Subcutaneous abdominal adipose tissue (tissue), 5 donors: ENCODE results near the gene PRR29.
A peak's percentile ranks its signal among the peaks of the same experiment; 100 is the strongest.

Experiments
- H3K27ac ChIP-seq: one replicate; pipeline ENCODE4 v1.7.0; 2013; ENCODE audit warnings: low read depth, mild to moderate bottlenecking, inconsistent platforms, low read length, moderate library complexity
- H3K27me3 ChIP-seq, 5 donors: one replicate each; pipeline ENCODE4 v1.7.0; 2013; ENCODE audit warnings: low read length in 5 of 5, inconsistent platforms in 1 of 5; ENCODE audit not compliant: control insufficient read depth in 5 of 5, insufficient read depth in 4 of 5
- H3K36me3 ChIP-seq, 5 donors: one replicate each; pipeline ENCODE4 v1.7.0; 2013; ENCODE audit warnings: low read length in 5 of 5; ENCODE audit not compliant: control insufficient read depth in 5 of 5, insufficient read depth in 5 of 5
- H3K4me1 ChIP-seq, 5 donors: one replicate each; pipeline ENCODE4 v1.7.0; 2013; ENCODE audit warnings: low read length in 5 of 5, mild to moderate bottlenecking in 3 of 5, moderate library complexity in 1 of 5; ENCODE audit not compliant: control insufficient read depth in 5 of 5, insufficient read depth in 5 of 5
- H3K4me3 ChIP-seq, 5 donors: one replicate each; pipeline ENCODE4 v1.7.0; 2013; ENCODE audit warnings: low read length in 5 of 5, low read depth in 1 of 5
- H3K9ac ChIP-seq, 5 donors: one replicate each; pipeline ENCODE4 v1.7.0; 2013; ENCODE audit warnings: low read length in 5 of 5, mild to moderate bottlenecking in 4 of 5, moderate library complexity in 3 of 5
- H3K9me3 ChIP-seq, 5 donors: one replicate each; pipeline ENCODE4 v1.7.0; 2013; ENCODE audit warnings: low read length in 5 of 5; ENCODE audit not compliant: control insufficient read depth in 5 of 5
- donor health status: healthy.
- donor health status: healthy.
- donor health status: healthy.
- donor health status: healthy.
- donor health status: healthy.

Gene PRR29

GRCh38 chr17:63984651-63985386 lies 13.3 kb upstream of the PRR29 start:
- H3K36me3 ChIP-seq: no peaks in the 10 kb centered on the region
- H3K4me3 ChIP-seq: no peak overlapping the region
- H3K9me3 ChIP-seq: peaks cover 0 to 5% (median 0%) of the 10 kb centered on the region in 5 donors
- H3K27ac ChIP-seq: peak overlapping the region; percentile 84
- peak overlapping the region in 1 of 5 donors; percentile 46 for H3K9ac ChIP-seq
- peaks cover 0 to 3% (median under 1%) of the 10 kb centered on the region in 5 donors for H3K27me3 ChIP-seq
- H3K4me1 ChIP-seq: peaks cover 8 to 85% (median 59%) of the 10 kb centered on the region in 5 donors

GRCh38 chr17:63985387-63986140 lies 12.6 kb upstream of the PRR29 start:
- H3K27me3 ChIP-seq: peaks cover 0 to 10% (median 4%) of the 10 kb centered on the region in 5 donors
- no peak overlapping the region for H3K4me3 ChIP-seq
- H3K36me3 ChIP-seq: no peaks in the 10 kb centered on the region
- H3K27ac ChIP-seq: peak overlapping the region; percentile 84
- peaks cover 10 to 85% (median 58%) of the 10 kb centered on the region in 5 donors for H3K4me1 ChIP-seq
- H3K9ac ChIP-seq: peak overlapping the region in 2 of 5 donors; percentile 38 to 63
- H3K9me3 ChIP-seq: peaks cover 0 to 5% (median 0%) of the 10 kb centered on the region in 5 donors

DNA sequence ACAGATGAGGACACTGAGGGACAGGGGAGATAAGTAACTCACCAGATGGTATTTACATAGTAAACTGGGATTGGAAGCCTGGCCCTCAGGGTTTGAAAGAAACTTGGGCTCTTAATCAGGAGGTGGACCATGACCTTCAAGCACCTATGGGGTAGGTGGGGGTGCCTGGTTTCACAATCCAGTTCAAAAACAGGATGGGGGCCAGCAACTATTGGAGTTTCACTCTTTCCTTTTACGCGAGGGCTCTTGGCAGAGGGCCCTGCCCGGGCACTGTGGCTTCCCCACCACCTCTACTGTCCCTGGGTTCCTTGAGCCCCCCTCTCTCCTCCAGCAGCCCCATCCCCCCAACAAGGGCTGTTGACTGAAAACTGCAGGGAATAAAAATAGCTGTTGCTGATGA lies 11.3 kb upstream of the PRR29 start:
- peaks cover 12 to 84% (median 57%) of the 10 kb centered on the region in 5 donors for H3K4me1 ChIP-seq
- no peak overlapping the region for H3K4me3 ChIP-seq
- H3K36me3 ChIP-seq: no peaks in the 10 kb centered on the region
- peak overlapping the region; percentile 54 for H3K27ac ChIP-seq
- H3K27me3 ChIP-seq: peaks cover 0 to 13% (median 7%) of the 10 kb centered on the region in 5 donors
- peaks cover 0 to 2% (median 0%) of the 10 kb centered on the region in 5 donors for H3K9me3 ChIP-seq
- H3K9ac ChIP-seq: peak overlapping the region in 1 of 5 donors; percentile 23

- H3K27ac ChIP-seq: peak overlapping the region; percentile 54
These were observed 10.7 kb upstream of the PRR29 start for GRCh38 chr17:63987221-63988126.

GRCh38 chr17:63988127-63988478 lies 10.0 kb upstream of the PRR29 start:
- Histone ChIP-seq H3K4me3 (no peak overlapping the region), H3K36me3 (no peaks in the 10 kb centered on the region), H3K4me1 (peaks cover 12 to 79% (median 53%) of the 10 kb centered on the region in 5 donors), H3K9ac (peak overlapping the region in 1 of 5 donors; percentile 14), H3K27ac (peak overlapping the region; percentile 54), H3K27me3 (peaks cover 0 to 13% (median 10%) of the 10 kb centered on the region in 5 donors), H3K9me3 (no peaks in the 10 kb centered on the region)

More at GRCh38 chr17:63987221-63988126, 10.7 kb upstream of the PRR29 start:
- peak overlapping the region in 1 of 5 donors; percentile 23 for H3K9ac ChIP-seq
- peaks cover 0 to 13% (median 10%) of the 10 kb centered on the region in 5 donors for H3K27me3 ChIP-seq
- peaks cover 12 to 86% (median 57%) of the 10 kb centered on the region in 5 donors for H3K4me1 ChIP-seq
- no peak overlapping the region for H3K4me3 ChIP-seq
- H3K9me3 ChIP-seq: no peaks in the 10 kb centered on the region
- no peaks in the 10 kb centered on the region for H3K36me3 ChIP-seq

- no peaks in the 10 kb centered on the region for H3K36me3 ChIP-seq
- peaks cover 12 to 73% (median 44%) of the 10 kb centered on the region in 5 donors for H3K4me1 ChIP-seq
- H3K4me3 ChIP-seq: no peak overlapping the region
- H3K9me3 ChIP-seq: no peaks in the 10 kb centered on the region
- no peak overlapping the region for H3K27ac ChIP-seq
- H3K9ac ChIP-seq: peak overlapping the region in 1 of 5 donors; percentile 26
- H3K27me3 ChIP-seq: peaks cover 0 to 13% (median 10%) of the 10 kb centered on the region in 5 donors
These were observed 9.2 kb upstream of the PRR29 start for GRCh38 chr17:63988741-63989621.

- Histone ChIP-seq H3K9ac (peak overlapping the region in 1 of 5 donors; percentile 26), H3K4me3 (no peak overlapping the region), H3K9me3 (no peaks in the 10 kb centered on the region), H3K36me3 (no peaks in the 10 kb centered on the region), H3K4me1 (peaks cover 6 to 68% (median 36%) of the 10 kb centered on the region in 5 donors), H3K27me3 (peaks cover 0 to 13% (median 10%) of the 10 kb centered on the region in 5 donors), H3K27ac (no peak overlapping the region)
These were observed 8.4 kb upstream of the PRR29 start for GRCh38 chr17:63989622-63990345.

DNA sequence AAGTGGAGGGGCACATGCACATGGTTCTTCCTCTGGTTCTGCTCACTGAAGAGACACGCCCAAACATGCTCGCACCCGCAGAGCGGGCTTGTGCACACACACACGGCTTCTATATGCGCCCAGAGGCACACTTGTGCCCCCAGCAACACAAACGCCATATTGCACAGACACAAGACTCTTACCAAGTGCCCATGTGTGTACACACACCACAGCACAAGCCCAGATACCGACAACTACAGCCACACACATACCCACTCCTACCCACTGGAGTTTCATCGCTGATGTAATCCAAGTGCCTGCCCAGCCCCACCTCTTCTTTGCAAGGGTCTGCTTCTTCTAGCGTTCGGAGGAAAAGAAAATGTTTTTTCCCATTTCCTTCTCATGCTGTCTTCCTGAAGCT lies 6.5 kb upstream of the PRR29 start:
- Histone ChIP-seq H3K9ac (no peak overlapping the region), H3K9me3 (no peaks in the 10 kb centered on the region), H3K36me3 (no peaks in the 10 kb centered on the region), H3K4me1 (peaks cover 0 to 52% (median 22%) of the 10 kb centered on the region in 5 donors), H3K27me3 (peaks cover 0 to 13% (median 10%) of the 10 kb centered on the region in 5 donors), H3K4me3 (no peak overlapping the region), H3K27ac (no peak overlapping the region)
